Lung (tissue), 12 donors: Measurements from ENCODE around the gene NGEF. TPM values are rescaled to one million over a fixed set of nuclear protein-coding genes. Genes with fewer than 3 reads are reported as not detected.

ENCODE experiments used
- ATAC-seq: fragments of 200-7000 bp; cut with Tn5 transposase; one replicate; pipeline ENCODE4 v1.9.1; 2020; ENCODE audit warnings: moderate number of reproducible peaks; ENCODE audit not compliant: insufficient read depth, low FRiP score
- DNase-seq, 3 donors: peaks; one replicate each; pipeline ENCODE4 v3.0.0-alpha.2; 2013 to 2017
- H3K27ac ChIP-seq, 2 donors: one replicate each; pipeline ENCODE4 v1.5.1; 2013; ENCODE audit warnings: mild to moderate bottlenecking in 2 of 2, moderate library complexity in 2 of 2, control low read depth in 1 of 2, inconsistent platforms in 1 of 2, low read depth in 1 of 2, low read length in 1 of 2
- H3K27me3 ChIP-seq, 3 donors: one replicate each; pipeline ENCODE4 v1.5.1; 2013; ENCODE audit warnings: low read length in 2 of 3; ENCODE audit not compliant: control insufficient read depth in 3 of 3, insufficient read depth in 3 of 3
- H3K36me3 ChIP-seq, 4 donors: one replicate each; pipeline ENCODE4 v1.5.1; 2013; ENCODE audit warnings: low read length in 4 of 4, mild to moderate bottlenecking in 1 of 4, moderate library complexity in 1 of 4; ENCODE audit not compliant: control insufficient read depth in 4 of 4, insufficient read depth in 4 of 4
- H3K4me1 ChIP-seq, 5 donors: one replicate each; pipeline ENCODE4 v1.5.1; 2013; ENCODE audit warnings: low read length in 5 of 5, mild to moderate bottlenecking in 2 of 5, moderate library complexity in 1 of 5; ENCODE audit not compliant: control insufficient read depth in 5 of 5, insufficient read depth in 5 of 5
- H3K4me3 ChIP-seq: one replicate; pipeline ENCODE4 v1.5.1; 2013; ENCODE audit warnings: mild to moderate bottlenecking, control low read depth, moderate library complexity
- H3K9ac ChIP-seq, 2 donors: one replicate each; pipeline ENCODE4 v1.5.1; 2013; ENCODE audit warnings: low read length in 2 of 2, control low read depth in 1 of 2; ENCODE audit not compliant: insufficient read depth in 1 of 2
- H3K9me3 ChIP-seq, 4 donors: one replicate each; pipeline ENCODE4 v1.5.1; 2013; ENCODE audit warnings: low read length in 3 of 4, mild to moderate bottlenecking in 1 of 4, moderate library complexity in 1 of 4; ENCODE audit not compliant: control insufficient read depth in 4 of 4, insufficient read depth in 3 of 4
- WGBS, 2 donors: extraction: QIAGEN DNeasy Blood & Tissue Kit; methylation state at CpG; one replicate each; pipeline ENCODE4 v1.1.7; 2013; 5-methylcytosine and 5-hydroxymethylcytosine counted together
- polyA plus RNA-seq, 2 donors: library from polyadenylated mRNA; stranded (reverse); fragments of 200-250 nt; gene quantifications; one replicate each; pipeline ENCODE4 v1.2.1, GENCODE V29; 2013
- total RNA-seq, 2 donors: library from RNA; depleted of rRNA in 1 of 2; stranded (reverse); fragments of >200 nt in 1 of 2; gene quantifications; one replicate each; pipeline ENCODE4 v1.2.1, GENCODE V29; 2014 to 2021
- TF ChIP-seq, protein P1 (sequence below): IDR thresholded peaks from 2 replicates; pipeline ENCODE4 v1.5.1; 2012; ENCODE audit warnings: mild to moderate bottlenecking; ENCODE audit errors: control extremely low read depth, extremely low read depth
- donor health status: control.
- donor health status: control.
- donor health status: Bipolar disorder and iron deficiency.
- donor health status: healthy.
- donor health status: DM: yes; HTN: yes; CAD: no.

Gene NGEF
- total and polyA plus RNA-seq, 4 donors, result 0.35 to 2.4 (median 1.5) TPM

DNA sequence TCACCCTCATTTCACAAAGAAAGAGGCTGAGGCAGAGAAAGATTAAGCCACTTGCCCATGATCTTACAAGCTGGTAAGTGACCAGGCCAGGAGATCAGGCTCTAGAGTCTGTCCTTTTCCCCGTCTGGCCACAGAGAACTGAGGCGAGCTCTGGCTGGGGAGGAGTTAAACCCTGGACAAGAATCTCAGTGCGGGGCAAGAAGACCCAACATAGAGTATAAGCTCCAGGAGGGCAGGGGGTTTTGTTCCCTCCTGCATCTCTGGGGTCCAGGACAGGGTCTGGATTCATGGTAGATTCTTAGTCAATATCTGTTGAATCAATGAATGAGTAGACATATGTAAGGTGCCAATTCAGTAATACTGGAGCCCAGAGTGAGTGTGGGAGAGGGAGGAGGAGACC is 34.1 kb upstream of the NGEF start:
- no peak overlapping the region for H3K4me3 ChIP-seq
- 96% methylated on average over 3 of the region's 3 CpGs for WGBS, 2 donors
- no peak overlapping the region for H3K27ac ChIP-seq
- DNase-seq, result no peak
- peaks cover 0 to 3% (median 0%) of the 10 kb centered on the region in 3 donors for H3K27me3 ChIP-seq
- no peak for ATAC-seq
- H3K9me3 ChIP-seq, result no peaks in the 10 kb centered on the region
- no peaks in the 10 kb centered on the region for H3K36me3 ChIP-seq
- TF ChIP-seq, protein P1, sequence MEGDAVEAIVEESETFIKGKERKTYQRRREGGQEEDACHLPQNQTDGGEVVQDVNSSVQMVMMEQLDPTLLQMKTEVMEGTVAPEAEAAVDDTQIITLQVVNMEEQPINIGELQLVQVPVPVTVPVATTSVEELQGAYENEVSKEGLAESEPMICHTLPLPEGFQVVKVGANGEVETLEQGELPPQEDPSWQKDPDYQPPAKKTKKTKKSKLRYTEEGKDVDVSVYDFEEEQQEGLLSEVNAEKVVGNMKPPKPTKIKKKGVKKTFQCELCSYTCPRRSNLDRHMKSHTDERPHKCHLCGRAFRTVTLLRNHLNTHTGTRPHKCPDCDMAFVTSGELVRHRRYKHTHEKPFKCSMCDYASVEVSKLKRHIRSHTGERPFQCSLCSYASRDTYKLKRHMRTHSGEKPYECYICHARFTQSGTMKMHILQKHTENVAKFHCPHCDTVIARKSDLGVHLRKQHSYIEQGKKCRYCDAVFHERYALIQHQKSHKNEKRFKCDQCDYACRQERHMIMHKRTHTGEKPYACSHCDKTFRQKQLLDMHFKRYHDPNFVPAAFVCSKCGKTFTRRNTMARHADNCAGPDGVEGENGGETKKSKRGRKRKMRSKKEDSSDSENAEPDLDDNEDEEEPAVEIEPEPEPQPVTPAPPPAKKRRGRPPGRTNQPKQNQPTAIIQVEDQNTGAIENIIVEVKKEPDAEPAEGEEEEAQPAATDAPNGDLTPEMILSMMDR, result no peak
- peaks cover 0 to 5% (median 0%) of the 10 kb centered on the region in 5 donors for H3K4me1 ChIP-seq
- no peak overlapping the region for H3K9ac ChIP-seq

DNA sequence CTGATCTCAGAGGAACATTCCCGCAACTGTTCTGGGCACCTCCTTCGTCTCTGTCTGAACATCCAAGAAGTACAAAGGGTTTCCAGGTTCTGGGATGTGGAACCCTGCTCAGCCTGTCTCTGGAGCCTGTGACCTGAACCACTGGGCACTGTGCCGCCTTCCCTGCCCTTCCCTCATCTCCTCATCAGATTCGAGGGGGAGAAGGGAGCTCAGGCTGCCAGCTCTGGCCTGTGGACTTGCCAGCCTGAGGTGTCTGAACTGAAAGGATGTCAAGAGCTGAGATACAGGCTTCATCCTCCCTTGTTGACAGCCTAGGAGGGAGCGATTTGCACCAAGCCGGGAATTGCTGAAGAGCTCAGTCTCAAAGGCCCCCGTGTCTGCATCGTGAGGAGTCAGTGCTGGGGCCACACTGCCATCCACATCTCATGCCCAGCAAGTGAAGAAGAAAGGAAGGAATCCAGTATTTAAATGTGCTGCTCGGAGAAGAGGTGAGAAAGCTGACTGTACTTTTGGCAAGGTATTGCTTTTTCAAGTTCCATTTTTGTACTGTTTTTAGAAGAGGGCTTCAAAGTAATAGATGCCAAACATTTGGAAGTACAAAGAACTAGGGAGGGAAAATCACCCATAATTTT is 32.0 kb upstream of the NGEF start:
- TF ChIP-seq, protein P1, result no peak
- no peak for DNase-seq

DNA sequence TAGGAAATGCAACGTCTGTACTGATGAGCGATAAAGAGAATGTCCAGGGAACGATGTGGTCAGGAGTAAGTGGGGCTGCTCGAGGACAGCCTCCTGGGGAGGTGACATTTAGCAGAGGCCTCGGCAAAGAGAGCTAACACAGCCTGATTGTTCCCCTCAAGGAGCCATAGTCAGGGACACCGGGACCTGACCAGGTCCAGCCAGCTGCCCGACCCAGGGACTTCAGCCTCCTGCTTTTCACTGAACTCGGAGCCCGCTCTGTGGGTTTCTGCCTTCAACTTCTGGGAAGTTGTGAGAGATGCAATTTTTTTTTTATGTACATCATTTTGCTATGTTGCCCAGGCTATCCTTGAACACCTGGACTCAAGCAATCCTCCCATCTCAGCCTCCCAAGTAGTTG is 29.5 kb upstream of the NGEF start:
- H3K4me1 ChIP-seq, result no peaks in the 10 kb centered on the region
- no peaks in the 10 kb centered on the region for H3K9me3 ChIP-seq
- no peaks in the 10 kb centered on the region for H3K27me3 ChIP-seq
- WGBS, 2 donors, result 90 to 92% methylated on average over 9 of the region's 9 CpGs
- no peak for ATAC-seq
- no peak overlapping the region for H3K9ac ChIP-seq
- no peak overlapping the region for H3K4me3 ChIP-seq
- TF ChIP-seq, protein P1, result no peak
- H3K36me3 ChIP-seq, result no peaks in the 10 kb centered on the region
- H3K27ac ChIP-seq, result no peak overlapping the region
- no peak for DNase-seq

More for the DNA sequence above, 32.0 kb upstream of the NGEF start:
- Histone ChIP-seq H3K27ac (no peak overlapping the region), H3K4me1 (no peaks in the 10 kb centered on the region), H3K9ac (no peak overlapping the region), H3K36me3 (no peaks in the 10 kb centered on the region), H3K27me3 (no peaks in the 10 kb centered on the region), H3K4me3 (no peak overlapping the region), H3K9me3 (no peaks in the 10 kb centered on the region)
- ATAC-seq, result no peak
- 89 to 93% methylated on average over 9 of the region's 9 CpGs for WGBS, 2 donors
